GM21360 (cell line): ENCODE measurements around the gene HYDIN.

Experiments used
- ATAC-seq: cut with Tn5 transposase; IDR thresholded peaks from one replicate; pipeline ENCODE4 v1.9.1; 2021; ENCODE audit warnings: mild to moderate bottlenecking, moderate library complexity; ENCODE audit not compliant: unreplicated experiment

Gene HYDIN

GRCh38 chr16:71230122-71230845 lies at the start of gene HYDIN:
HYDIN (minus strand) TSS chr16:71230722; CDS start chr16:71186895, 43,827 bp downstream.
- ATAC-seq: no peak

DNA sequence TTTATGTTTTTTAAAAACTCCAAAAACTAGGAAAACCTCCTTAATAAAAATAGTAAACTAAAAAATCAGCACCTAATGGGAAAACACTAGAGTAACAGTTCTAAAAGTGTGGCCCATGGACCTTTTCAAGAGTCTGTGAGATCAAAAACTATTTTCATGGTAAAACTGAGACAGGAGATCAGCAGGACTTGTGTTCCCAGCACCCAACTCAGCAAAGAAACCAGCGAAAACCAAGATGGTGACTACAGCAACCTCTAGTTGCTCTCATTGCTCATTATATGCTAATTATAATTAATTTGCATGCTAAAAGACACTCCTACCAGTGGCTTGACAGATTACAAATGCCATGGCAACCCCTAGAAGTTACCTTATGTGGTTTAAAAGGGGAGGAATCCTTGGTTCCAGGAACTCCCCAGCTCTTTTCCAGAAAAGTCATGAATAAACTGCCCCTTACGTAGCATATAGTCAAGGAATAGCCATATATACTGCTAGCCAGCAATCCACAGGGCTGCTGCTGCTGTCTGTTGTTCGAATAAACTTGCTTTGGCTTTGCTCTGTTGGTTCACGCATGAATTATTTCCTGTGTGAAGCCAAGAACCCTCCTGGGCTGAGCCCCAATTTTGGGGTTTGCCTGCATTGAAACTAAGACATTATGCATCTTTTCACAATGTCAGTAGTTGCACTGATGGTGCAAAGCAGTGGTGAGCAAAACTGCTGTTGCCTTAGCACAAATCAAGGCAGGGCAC lies 46.2 kb upstream of the HYDIN start:
- ATAC-seq: no peak

DNA sequence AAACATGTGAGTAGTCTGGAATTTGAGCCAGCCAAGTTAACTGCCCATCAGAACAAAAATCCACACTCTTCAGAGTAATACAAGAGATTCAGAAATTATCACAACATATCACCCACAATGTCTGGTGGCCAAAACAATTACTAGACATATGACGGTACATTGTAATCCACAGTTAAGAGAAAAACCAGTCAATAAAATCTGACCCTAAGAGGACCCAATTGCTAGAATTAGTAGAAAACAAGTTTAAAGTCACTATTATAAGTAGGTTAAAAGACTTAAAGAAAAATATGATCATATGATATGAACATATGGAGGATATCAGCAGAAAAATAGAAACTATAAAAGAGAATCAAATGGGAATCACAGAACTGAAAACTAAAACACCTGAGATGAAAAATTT lies 42.9 kb upstream of the HYDIN start:
- ATAC-seq: no peak

GRCh38 chr16:71264299-71264698 lies 33.8 kb upstream of the HYDIN start:
- no peak for ATAC-seq

DNA sequence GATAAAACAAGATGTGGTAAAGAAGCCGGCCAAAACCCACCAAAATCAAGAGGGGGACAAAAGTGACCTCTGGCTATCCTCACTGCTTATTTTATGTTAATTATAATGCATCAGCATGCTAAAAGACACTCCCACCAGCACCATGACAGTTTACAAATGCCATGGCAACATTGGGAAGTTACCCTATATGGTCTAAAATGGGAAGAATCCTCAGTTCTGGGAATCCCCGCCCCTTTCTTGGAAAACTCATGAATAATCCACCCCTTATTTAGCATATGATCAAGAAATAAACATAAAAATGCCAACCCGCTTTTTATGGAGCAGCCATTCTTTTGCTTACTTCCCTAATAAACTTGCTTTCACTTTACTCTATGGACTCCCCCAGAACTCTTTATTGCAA lies 33.1 kb upstream of the HYDIN start:
- ATAC-seq: no peak

GRCh38 chr16:71262391-71262790 lies 31.9 kb upstream of the HYDIN start:
- no peak for ATAC-seq

GRCh38 chr16:71260995-71261394 lies 30.5 kb upstream of the HYDIN start:
- no peak for ATAC-seq

GRCh38 chr16:71259086-71259485 lies 28.6 kb upstream of the HYDIN start:
- ATAC-seq: no peak

GRCh38 chr16:71258372-71258771 lies 27.9 kb upstream of the HYDIN start:
- ATAC-seq: no peak

GRCh38 chr16:71257768-71258167 lies 27.2 kb upstream of the HYDIN start:
- no peak for ATAC-seq

DNA sequence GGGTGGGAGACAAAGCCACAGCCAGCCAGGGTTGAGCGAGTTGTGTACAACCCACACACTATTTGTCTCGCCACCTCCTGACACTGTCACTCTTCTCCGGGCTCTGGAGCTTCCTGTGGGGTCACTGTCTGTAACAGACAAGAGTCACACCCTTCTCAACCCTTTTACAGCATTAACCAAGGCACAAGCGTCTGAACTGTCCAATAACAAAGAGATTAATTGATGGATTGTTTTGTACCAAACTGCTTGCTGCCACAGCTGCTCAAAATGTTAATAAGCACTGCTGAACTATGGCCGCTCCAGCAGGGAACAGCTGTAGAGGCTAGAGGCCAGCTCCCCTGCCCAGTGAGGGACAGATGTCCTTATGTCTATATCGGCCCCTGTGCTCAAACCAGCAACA lies 25.2 kb upstream of the HYDIN start:
- no peak for ATAC-seq

GRCh38 chr16:71254832-71255525 lies 24.5 kb upstream of the HYDIN start:
- no peak for ATAC-seq

GRCh38 chr16:71250461-71251235 lies 20.1 kb upstream of the HYDIN start:
- no peak for ATAC-seq

DNA sequence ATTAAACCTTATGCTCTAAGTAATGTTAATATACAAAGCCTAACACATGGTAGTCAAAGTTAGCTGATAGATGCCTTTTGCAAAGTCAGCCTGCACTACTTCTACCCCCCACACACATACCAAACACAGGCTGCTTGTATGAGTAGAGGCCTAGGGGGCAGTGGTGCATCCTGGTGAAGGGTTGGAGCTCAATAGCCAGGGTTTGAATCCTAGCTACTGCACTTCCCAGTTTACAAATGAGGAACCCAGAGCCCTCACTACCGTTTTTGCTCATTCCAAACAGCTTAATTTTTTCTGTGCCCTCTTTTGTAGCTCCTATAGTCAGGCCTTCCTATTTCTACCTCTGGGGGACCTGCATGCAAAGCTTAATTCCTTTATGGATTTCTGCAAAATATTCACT lies 18.9 kb upstream of the HYDIN start:
- no peak for ATAC-seq

GRCh38 chr16:71247478-71247877 lies 17.0 kb upstream of the HYDIN start:
- ATAC-seq: no peak

- ATAC-seq: no peak
Measured at GRCh38 chr16:71246309-71246708, 15.8 kb upstream of the HYDIN start.

- ATAC-seq: no peak
Measured at GRCh38 chr16:71244521-71244920, 14.0 kb upstream of the HYDIN start.

GRCh38 chr16:71242601-71243000 lies 12.1 kb upstream of the HYDIN start:
- ATAC-seq: no peak

- ATAC-seq: no peak
Measured at GRCh38 chr16:71242036-71242435, 11.5 kb upstream of the HYDIN start.

- no peak for ATAC-seq
Measured at GRCh38 chr16:71229344-71229743, 1.2 kb downstream of the HYDIN start.
